NCI-H2196 treated with DMSO at 0.1 percent for 48 hours (cell line): Measurements from ENCODE around the gene FKBP4.

Source experiments
- DNase-seq: peaks from one replicate; lab custom pipeline; 2025; ENCODE audit not compliant: unreplicated experiment; lab: John Stamatoyannopoulos, UW

The FKBP4 gene

DNA sequence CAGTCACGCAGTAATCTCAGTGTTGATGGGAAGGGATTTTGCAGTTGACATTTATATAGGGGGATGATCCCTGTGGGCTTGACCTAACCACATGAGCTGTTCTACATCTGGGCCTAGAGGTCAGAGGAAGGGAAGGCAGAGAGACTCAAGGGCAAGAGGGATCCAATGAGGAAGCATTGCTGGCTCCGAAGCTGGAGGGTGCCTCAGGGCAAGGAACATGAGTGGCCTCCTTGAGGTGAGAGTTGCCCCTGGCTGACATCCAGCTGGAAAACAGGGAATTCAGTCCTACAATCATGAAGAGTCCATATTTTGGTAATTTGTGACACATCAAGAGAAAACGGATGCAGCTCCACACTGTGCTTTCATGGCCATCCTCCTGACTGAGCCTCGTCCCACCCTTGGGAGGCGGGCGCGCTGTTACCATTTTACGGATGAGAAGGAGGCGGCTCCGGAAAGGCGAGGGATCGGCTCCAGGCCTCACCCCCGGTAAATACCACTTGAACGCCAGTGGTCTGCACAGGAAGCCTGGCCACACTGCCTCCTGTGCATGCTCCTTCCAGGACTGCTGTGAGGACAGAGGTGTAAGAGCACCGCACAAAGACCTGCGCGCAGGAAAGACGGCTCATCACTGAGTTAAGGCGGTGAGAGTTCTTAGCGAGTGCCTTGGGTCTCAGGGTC is 18.5 kb upstream of the FKBP4 start:
- DNase-seq = no peak

DNA sequence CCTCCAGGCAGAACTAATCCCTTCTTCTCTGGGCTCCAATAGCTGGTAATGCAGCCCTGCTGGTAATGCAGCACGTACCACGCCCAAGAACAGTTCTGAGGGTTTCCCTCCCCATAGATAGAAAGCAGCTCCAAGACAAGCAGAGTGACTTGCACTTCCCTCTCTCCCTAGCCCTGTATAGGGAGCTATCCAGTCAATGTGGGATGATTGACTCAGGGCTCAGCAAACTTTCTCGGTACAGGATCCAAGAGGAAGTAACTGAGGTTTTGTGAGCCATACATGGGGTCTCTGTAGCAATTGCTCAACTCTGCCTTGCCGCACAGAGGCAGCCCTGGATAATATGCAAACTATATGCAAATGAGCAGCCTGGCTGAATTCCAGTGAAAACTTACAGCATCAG is 15.5 kb upstream of the FKBP4 start:
- no peak for DNase-seq

DNA sequence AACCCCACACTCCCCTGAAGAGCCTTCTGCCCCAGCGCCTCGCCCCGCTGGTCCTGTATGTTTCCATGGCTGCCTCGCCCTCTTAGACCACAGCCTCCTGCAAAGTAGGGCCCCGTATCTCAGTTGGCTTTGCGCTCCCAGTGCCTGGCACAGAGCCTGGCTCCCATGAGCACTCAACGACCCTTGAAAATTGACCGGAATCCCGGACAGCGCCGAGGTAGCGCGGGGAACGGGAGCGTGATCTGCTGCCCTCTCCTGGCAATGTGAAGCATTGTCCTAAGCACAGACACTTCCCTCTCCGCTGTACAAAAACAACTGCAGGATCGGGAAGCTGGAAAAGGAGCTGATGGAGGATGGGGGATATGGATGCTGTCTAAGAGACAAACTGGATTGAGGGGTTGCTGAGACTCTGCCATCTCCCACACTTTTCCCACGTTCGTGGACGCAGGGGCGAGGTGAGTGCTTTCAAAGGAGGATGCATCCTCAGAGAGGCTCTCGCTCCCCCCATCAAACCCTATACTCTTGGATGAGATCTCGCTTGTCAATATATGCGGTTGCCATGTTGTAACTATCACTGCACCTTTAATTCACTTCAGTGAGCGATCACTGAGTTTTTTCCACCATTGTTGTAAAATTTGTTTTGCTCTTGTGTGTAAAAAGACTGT is 10.7 kb upstream of the FKBP4 start:
- DNase-seq = no peak

DNA sequence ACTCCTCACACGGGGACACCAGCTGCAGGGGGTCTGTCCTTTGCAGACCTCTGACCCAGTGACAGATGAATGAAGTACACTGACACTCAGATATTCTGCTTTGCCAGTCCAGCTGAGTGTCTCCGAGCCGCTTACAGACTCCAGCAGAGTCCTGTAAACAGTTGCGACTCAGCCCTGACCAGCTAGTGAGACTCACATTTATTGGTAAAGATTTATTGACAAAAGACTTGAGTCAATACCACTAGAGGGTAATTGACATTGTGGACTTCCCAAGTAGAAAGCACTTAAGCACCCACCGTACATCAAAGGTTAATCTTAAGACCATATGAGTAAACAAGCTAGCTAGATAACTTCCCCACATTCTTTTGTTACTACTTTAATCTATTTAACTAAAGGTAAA is 9.8 kb upstream of the FKBP4 start:
- no peak for DNase-seq

DNA sequence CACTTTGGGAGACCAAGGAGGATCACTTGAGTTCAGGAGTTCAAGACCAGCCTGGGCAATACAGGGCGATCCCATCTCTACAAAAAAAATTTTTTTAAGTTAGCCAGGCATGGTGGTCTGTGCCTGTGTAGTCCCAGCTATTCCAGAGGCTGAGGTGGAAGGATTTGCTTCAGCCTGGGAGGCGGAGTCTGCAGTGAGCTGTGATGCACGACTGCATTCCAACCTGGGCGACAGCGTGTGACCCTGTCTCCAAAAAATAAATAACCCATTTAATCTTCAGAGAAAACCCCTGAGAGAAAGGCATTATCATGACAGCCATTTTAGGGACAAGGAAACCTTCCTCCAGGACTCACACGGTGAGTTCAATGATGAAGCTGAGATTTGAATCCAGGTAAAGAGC is 3.7 kb upstream of the FKBP4 start:
- no peak for DNase-seq

DNA sequence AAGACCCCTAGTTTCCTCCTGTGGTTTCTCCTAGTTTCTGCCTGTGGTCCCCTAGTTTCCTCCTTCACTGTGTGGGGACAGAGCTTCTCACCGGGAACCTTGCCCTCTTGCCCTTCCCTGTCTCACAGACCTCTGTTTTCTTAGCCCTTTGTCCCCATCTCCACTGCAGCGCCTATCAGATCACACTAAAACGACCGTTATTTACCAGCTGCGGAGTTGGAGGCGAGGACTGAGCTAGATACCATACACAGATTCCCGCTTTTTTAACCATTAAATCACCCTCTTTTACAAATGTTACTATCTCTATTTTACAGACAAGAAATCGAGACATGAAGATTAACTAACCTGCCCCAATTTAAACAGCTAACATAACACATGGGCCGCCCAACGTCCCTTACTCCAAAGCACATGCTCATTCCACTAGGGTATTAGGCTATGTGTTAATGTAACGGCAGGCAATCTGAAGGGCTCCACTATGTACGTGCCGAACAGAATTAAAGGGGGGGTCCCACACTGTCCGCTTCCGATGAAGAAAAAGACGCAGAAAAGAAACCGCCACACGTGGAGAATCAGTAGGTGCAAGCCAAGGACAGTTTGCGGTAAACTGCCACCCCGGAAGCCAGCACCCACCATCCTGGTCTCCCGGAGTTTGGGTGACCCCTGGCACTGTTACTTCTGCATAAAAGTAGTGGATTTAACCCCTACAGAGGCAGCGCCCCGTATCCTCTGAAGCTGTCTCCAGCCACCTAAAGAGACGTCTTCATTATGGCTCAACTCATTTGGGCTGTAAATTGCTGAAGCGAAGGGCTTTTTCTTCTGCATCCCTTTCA is 1.9 kb upstream of the FKBP4 start:
- no peak for DNase-seq

DNA sequence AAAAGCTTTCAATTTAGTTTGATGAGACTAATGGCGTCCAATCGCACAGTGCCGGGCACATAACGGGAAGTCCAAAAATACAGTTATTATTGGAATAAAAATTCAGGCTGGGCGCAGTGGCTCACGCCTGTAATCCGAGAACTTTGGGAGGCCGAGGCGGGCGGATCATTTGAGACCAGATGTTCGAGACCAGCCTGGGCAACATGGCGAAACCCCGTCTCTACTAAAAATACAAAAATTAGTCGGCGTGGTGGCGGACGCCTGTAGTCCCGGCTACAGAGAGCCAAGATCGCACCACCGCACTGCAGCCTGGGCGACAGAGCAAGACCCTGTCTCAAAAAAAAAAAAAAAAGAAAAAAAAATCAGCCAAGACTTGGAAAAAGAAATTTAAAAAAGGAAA is 1.2 kb upstream of the FKBP4 start:
- DNase-seq = no peak

DNA sequence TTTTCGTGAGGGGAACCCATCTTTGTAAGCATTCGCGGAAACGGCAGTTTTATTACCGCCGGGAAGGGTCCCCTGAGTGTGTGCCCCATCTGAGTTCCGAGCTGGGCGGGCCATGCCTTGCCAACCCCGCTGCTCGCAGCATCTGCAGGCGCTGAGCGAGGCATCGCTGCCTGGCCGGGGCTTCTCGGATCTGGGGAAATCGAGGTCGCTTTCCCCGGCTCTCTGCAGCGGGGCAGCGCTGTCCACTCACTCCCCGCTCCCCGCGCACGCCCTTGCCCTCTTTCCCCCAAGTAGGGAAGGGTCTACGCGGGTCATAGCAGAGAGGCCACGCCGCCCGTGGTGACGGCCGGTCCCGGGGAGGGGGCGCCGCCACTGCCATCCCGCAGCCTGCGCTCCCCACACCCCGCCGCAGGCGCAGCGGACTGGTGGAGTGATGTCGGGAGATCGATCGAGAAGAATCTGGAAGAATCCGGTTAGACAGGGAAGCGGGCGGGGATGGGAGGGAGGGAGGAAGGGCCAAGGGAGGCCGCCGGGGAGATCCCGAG is 507 bp upstream of the FKBP4 start:
- DNase-seq = no peak

DNA sequence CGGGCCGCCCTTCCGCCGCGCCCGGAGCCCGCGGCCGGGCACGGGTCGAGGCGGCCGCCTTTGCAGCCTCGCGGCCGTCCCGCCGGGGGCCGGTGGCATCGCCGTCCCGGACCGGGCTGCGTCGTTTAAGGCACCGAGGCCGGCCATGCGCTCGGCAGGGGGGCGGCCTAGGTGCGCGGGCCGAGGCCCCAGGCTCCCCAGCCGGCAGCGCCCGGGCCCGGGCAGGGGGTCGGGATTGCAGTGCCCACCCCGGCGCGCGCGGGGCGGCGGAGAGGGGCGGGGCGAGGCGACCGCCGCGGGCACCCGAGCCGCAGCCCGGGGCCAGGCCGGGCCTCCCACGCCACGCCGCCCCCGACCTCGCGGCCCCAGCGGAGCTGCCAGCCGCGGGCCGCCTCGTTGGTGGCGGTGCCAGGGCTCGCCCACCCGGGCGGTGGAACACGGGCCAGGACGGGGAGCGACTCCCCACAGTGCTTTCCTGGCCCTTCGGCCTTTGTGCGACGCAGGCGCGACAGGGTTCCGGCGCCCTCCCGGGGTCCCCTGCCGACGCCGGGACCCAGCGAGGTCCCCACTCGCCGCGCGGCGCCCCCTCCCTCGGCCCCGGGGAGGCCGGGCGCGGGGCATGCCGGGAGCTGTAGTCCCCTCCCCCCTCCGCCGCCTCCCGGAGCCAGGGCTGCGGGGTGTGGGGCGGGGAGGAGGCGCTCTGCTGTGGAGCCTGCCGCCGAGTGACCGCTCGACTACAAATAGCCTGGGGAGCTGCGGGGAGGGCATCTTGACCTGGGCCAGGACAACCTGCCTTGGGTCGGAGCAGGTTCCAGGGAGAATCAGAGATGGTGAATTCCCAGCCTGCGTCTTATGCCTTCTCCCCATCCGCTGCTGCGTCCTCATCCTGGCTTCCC is 769 bp downstream of the FKBP4 start:
- DNase-seq = no peak

DNA sequence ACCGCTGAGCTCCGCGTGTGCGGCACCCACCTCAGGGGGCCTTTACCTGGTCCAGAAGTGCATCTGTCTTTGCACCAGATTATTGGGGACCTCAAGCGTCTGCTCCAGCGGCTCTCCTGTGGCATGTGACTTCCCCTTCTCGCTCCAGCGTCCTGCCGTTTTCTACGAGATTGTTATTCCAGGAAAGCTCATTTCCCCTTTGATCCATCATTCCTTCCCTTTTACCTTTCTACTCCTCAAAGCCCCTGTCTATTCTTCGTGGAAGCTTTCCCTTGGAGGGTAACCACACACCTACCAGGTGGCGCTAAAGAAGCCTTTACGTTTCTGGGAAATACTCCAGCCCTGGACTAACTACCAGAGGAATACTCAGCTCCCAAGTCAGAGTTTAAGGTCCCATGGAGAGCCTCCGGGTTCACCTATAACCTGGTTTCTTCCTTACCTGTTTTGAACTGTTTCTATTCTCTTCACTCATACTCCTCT is 1.5 kb downstream of the FKBP4 start:
- no peak for DNase-seq

DNA sequence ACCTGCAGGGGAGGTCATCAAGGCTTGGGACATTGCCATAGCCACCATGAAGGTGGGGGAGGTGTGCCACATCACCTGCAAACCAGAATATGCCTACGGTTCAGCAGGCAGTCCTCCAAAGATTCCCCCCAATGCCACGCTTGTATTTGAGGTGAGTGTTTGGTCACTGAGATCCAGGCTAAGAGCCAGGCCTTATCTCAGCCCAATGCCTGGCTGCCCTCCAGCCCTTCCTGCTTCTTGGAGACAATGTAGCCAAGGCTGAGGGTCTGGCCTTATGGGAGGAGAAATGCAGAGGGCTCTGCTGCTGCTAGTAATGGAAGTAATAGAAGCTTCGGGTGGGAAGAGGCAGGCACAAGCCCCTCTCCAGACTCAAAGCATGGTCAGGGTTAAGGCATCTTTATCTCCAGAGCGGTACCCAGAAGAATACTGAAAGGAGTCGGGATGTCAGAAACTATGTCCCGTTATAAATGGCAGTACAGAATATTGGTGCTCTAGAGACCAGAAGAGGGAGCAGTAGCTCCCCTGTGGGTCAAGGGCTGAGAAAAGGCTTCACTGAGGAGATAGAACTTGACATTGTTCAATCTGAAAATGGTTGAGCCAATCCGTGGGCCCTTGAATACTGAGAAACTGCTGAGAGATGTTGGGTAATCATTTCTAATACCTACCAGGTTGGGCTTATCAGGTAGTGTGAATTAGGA is 3.1 kb downstream of the FKBP4 start:
- DNase-seq = no peak

DNA sequence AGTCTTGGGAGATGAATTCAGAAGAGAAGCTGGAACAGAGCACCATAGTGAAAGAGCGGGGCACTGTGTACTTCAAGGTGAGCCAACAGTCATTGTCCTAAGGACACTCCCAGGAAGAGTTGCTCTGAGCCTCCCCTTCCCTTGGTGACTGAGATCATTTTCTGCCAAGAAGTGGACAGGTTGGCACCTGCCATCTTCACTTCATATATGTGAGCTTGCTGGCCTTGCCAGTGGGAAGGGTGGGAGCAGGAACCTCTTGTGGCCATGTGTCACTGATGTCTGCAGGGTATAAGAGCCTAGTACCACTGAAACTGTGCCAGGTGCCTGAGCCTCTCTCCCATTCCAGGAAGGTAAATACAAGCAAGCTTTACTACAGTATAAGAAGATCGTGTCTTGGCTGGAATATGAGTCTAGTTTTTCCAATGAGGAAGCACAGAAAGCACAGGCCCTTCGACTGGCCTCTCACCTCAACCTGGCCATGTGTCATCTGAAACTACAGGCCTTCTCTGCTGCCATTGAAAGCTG is 5.3 kb downstream of the FKBP4 start:
- no peak for DNase-seq

DNA sequence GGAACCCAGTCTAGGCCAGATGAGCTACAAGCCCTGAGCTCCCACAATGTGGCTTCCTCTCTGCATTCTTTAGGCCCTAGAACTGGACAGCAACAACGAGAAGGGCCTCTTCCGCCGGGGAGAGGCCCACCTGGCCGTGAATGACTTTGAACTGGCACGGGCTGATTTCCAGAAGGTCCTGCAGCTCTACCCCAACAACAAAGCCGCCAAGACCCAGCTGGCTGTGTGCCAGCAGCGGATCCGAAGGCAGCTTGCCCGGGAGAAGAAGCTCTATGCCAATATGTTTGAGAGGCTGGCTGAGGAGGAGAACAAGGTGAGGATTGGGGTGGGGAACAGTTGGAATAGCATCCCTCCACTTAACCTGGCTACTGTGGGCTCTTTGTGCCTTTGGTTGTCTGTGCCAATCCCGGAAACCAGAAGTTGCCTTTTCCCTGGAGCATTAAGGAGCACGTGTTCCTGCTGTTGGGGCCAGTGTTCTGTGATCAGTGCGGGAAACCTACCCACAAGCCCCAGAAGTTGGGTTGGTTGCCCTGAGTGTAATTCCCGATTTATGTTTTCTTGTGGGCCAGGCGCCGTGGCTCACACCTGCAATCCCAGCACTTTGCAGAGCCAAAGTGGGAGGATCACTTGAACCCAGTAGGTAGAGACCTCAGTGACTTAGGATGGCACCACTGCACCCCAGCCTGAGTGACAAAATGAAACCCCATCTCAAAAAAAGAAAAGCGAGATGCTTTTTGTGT is 6.4 kb downstream of the FKBP4 start:
- DNase-seq = no peak

DNA sequence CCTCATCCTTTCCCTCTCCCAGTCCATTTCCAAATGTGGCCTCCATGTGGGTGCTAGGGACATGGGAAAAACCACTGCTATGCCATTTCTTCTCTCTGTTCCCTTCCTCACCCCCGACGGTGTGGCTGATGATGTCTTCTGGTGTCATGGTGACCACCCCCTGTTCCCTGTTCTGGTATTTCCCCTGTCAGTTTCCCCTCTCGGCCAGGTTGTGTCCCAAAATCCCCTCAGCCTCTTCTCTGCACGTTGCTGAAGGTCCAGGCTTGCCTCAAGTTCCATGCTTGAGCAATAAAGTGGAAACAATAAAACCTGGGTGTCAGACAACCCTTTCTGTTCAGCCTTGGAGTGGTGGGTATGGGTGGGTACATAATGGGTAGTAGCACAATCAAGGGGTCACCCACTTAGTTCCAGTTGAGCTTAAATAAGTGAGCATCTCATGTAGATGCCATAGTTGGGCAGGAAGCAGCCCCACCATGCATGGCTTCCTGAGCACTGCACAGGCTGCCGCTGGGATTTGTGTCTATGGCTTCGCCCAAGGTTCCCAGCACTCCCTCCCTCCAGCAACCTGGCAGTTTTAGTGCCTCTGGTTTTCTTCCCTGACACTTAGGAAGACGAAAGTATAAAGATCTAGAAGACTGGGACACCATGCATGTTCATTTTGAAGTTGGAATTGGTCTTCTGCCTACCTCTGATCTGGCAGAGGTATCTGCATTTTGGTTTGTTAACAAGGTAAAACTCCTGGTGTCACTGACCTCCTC is 9.0 kb downstream of the FKBP4 start:
- no peak for DNase-seq

DNA sequence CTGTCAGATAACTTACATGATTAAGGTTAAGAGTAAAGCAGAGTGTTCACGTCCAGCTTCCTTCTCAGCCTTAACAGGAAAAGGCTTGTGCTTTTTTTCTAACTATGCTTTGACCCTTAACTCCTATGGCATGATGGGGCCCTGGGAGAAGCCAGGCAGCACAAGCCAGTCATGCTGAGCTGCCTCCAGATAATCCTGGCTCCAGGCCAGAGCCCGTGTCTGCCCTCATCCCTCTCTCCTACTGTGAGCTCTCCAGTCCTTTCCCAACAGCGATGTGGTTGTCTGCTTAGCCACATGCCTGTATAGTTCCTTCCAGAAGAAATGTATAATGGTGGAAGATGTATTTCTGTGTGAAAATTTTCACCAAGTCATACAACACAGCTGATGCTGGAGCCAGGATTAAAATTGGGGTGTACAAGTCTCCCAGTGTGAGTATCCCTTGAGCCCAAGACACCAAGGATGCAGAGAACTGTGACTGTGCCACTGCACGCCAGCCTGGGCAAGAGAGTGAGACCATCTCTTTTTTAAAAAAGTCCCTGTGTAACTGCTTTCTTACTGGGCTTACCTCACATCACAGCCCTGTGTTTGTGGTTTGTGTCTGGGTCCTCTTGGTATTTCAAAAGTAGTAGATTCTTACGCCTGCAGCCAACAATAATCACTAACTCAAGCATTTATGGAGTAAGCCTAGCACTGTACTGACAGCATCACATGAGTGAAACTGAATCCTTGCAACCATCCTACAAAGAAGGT is 9.8 kb downstream of the FKBP4 start:
- DNase-seq = no peak

DNA sequence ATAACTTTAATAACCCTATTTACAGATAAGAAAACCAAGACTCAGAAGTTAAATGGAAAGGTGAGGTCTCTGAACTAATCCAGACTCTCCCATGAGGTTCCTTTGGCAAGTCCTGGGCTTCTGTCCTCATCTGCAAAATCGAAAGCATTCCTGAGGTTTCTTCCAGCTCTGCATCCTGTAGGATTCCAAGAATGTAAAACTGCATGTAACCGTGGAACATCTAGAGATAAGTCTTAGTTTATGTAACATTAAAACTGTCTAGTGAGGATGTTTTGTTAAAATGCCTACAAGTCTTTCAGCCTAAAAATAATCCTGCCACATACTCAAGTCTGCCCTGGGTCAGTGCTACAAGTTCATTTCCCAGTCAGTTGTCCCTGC is 10.4 kb downstream of the FKBP4 start:
- DNase-seq = no peak

DNA sequence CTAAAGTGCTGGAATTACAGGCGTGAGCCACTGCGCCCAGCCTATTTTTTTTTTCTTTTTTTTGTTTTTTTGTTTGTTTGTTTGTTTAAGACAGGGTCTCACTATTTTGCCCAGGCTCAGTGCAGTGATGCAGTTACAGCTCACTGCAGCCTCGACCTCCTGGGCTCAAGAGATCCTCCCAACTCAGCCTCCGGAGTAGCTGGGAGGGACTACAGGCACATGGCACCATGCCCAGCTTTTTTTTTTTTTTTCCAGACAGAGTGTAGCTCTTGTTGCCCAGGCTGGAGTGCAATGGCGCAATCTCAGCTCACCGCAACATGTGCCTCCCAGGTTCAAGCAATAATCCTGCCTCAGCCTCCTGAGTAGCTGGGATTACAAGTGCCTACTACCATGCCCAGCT is 11.9 kb downstream of the FKBP4 start:
- no peak for DNase-seq

DNA sequence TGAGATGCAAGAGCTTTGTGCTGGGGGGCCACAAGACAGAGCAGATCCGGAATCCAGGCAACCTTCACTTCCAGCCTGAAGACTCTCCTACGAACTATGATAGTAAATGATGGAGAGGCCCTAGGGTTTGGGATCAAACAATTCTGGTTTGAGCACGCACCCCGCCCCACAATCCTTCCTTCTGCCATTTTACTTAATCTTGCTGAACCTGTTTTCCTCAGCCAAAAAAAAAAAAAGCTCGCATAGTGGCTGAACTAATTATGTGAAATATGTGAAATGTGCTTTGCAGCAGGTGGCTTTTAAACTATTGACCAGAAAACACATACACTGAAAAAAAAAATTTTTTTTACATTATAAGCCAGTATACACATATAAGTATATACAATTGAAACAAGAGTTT is 17.0 kb downstream of the FKBP4 start:
- DNase-seq = no peak
